Measurements from ENCODE around the gene SLCO2A1.

The SLCO2A1 gene

GRCh38 chr3:133899311-133899710, 130.4 kb downstream of the SLCO2A1 start:
- DNase-seq (ENCODE audit: low read depth) = no peak

GRCh38 chr3:133897547-133897946, 132.2 kb downstream of the SLCO2A1 start:
- no peak for DNase-seq (ENCODE audit: low read depth)

- peak; percentile 4 for DNase-seq (ENCODE audit: low read depth)
These were observed 133.5 kb downstream of the SLCO2A1 start for GRCh38 chr3:133896002-133896761.

GRCh38 chr3:133895208-133896001, 134.3 kb downstream of the SLCO2A1 start, which contains the start of gene RAB6B:
Gene RAB6B (minus strand): TSS chr3:133895882. CDS start chr3:133895466, 416 bp downstream.
- peak; percentile 51 for DNase-seq (ENCODE audit: low read depth)

- DNase-seq (ENCODE audit: low read depth) = no peak
These were observed 135.1 kb downstream of the SLCO2A1 start for GRCh38 chr3:133894353-133895207.

GRCh38 chr3:133893683-133894352, 135.9 kb downstream of the SLCO2A1 start:
- no peak for DNase-seq (ENCODE audit: low read depth)

- DNase-seq (ENCODE audit: low read depth) = no peak
These were observed 137.0 kb downstream of the SLCO2A1 start for GRCh38 chr3:133892541-133893231.

- DNase-seq (ENCODE audit: low read depth) = no peak
These were observed 137.9 kb downstream of the SLCO2A1 start for GRCh38 chr3:133891662-133892378.

- DNase-seq (ENCODE audit: low read depth) = no peak
These were observed 138.6 kb downstream of the SLCO2A1 start for GRCh38 chr3:133890972-133891644.

GRCh38 chr3:133890037-133890436, 139.7 kb downstream of the SLCO2A1 start:
- DNase-seq (ENCODE audit: low read depth) = no peak

GRCh38 chr3:133888726-133889340, 140.9 kb downstream of the SLCO2A1 start:
- no peak for DNase-seq (ENCODE audit: low read depth)

GRCh38 chr3:133887803-133888703, 141.7 kb downstream of the SLCO2A1 start:
- no peak for DNase-seq (ENCODE audit: low read depth)

GRCh38 chr3:133887074-133887802, 142.5 kb downstream of the SLCO2A1 start:
- DNase-seq (ENCODE audit: low read depth) = no peak

GRCh38 chr3:133886031-133886722, 143.5 kb downstream of the SLCO2A1 start:
- no peak for DNase-seq (ENCODE audit: low read depth)

GRCh38 chr3:133884887-133885711, 144.6 kb downstream of the SLCO2A1 start:
- no peak for DNase-seq (ENCODE audit: low read depth)
